CMK (cell line): ENCODE results near the gene TMEM116.
"Not testable (repeated sequence)": the region's sequence is repeated elsewhere in the genome, so short reads cannot be mapped to it uniquely, and the experiment has no call there.

ENCODE experiments used
- DNase-seq: peaks from one replicate; pipeline ENCODE4 v3.0.0-alpha.2; 2010; ENCODE audit warnings: low read depth

The TMEM116 gene

GRCh38 chr12:112012775-112013600 is at the start of gene TMEM116, which contains the start of gene ERP29:
Gene TMEM116, minus strand, starts transcription at chr12:112013165. Its CDS starts 7,895 bp downstream, at chr12:112005270.
Gene ERP29, plus strand, starts transcription at chr12:112013426. Its CDS starts 40 bp downstream, at chr12:112013466.
- DNase-seq: peak; percentile 97

- DNase-seq: no peak
These were observed 48.2 kb upstream of the TMEM116 start for GRCh38 chr12:112061137-112061536.

- DNase-seq: no peak
These were observed 36.4 kb upstream of the TMEM116 start for GRCh38 chr12:112049351-112049750.

- no peak for DNase-seq
These were observed 33.0 kb upstream of the TMEM116 start for GRCh38 chr12:112046003-112046402.

- DNase-seq: not testable (repeated sequence)
These were observed 23.6 kb upstream of the TMEM116 start for GRCh38 chr12:112036614-112037013.

GRCh38 chr12:112035219-112035785 is 22.3 kb upstream of the TMEM116 start:
- no peak for DNase-seq

- no peak for DNase-seq
These were observed 19.3 kb upstream of the TMEM116 start for GRCh38 chr12:112032292-112032691.

- DNase-seq: no peak
These were observed 18.5 kb upstream of the TMEM116 start for GRCh38 chr12:112031472-112031871.

- DNase-seq: no peak
These were observed 16.3 kb upstream of the TMEM116 start for GRCh38 chr12:112029301-112029700.

GRCh38 chr12:112025808-112026375 is 12.9 kb upstream of the TMEM116 start:
- no peak for DNase-seq

GRCh38 chr12:112023759-112024396 is 10.9 kb upstream of the TMEM116 start:
- no peak for DNase-seq

GRCh38 chr12:112022241-112023016 is 9.5 kb upstream of the TMEM116 start:
- DNase-seq: no peak

- no peak for DNase-seq
These were observed 8.0 kb upstream of the TMEM116 start for GRCh38 chr12:112020947-112021457.

GRCh38 chr12:112018571-112019237 is 5.7 kb upstream of the TMEM116 start:
- DNase-seq: no peak

- DNase-seq: no peak
These were observed 4.1 kb upstream of the TMEM116 start for GRCh38 chr12:112017041-112017440.

GRCh38 chr12:112015938-112016337 is 3.0 kb upstream of the TMEM116 start:
- DNase-seq: no peak

- DNase-seq: peak; percentile 62
These were observed 837 bp upstream of the TMEM116 start for GRCh38 chr12:112013601-112014402.

- no peak for DNase-seq
These were observed 1.3 kb downstream of the TMEM116 start for GRCh38 chr12:112011685-112012084.

- no peak for DNase-seq
These were observed 2.3 kb downstream of the TMEM116 start for GRCh38 chr12:112010415-112011344.
